ENCODE results near the gene ANKRD33B.

DNA sequence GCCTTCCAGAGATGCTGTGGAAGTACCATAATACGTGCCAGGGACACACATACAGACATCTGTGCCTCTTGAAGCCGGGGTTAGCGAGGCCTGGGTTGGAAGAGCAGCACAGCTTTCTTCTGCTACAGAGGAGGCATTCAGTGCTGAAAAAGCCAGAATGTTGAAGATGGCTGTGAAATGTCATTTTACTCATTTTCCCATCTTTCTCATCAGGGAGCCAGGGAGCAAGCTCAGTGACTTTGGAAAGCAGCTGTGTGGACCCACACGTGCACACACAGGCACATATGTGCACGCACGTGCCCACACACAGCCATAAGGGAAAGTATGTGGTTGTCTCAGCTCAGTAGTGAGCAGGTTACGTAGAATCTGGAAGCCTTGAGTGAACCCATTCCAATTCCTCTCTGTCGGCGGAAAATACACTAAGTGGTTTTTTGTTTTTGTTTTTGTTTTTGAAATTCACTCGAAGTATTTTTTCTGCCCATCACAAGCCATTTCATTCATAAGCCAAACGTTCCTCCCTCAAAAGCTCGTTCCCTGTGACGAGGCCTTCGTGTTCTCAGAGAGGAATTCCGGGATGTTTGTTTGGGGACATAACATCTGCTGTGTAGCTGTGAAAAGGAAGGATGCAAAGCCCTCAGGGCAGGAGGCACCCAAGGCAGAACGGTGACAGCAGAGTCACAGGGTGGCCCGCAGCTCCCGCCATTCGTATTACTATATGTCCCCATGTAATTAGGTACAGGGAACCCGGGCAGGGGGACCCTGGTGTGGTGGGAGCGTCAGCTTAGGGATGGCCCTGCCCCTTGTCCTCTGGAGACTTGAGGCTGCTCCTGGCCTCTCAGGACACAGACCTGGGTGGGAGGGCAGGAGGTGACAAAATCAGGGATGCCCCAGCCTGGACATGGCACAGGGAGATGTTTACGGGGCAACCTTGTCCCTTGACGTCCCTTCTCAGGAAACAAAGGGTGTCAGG lies 29.0 kb upstream of the ANKRD33B start:
- TF ChIP-seq, protein P1, sequence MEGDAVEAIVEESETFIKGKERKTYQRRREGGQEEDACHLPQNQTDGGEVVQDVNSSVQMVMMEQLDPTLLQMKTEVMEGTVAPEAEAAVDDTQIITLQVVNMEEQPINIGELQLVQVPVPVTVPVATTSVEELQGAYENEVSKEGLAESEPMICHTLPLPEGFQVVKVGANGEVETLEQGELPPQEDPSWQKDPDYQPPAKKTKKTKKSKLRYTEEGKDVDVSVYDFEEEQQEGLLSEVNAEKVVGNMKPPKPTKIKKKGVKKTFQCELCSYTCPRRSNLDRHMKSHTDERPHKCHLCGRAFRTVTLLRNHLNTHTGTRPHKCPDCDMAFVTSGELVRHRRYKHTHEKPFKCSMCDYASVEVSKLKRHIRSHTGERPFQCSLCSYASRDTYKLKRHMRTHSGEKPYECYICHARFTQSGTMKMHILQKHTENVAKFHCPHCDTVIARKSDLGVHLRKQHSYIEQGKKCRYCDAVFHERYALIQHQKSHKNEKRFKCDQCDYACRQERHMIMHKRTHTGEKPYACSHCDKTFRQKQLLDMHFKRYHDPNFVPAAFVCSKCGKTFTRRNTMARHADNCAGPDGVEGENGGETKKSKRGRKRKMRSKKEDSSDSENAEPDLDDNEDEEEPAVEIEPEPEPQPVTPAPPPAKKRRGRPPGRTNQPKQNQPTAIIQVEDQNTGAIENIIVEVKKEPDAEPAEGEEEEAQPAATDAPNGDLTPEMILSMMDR (IDR thresholded peaks at IDR 0.05 in 8 of 11, conservative IDR thresholded peaks at IDR 0.05 in 3 of 11) = no peak
- TF ChIP-seq POLR2AphosphoS5 (IDR thresholded peaks at IDR 0.05) = no peak
